ENCODE results near the gene MRPL55.

MRPL55 gene

DNA sequence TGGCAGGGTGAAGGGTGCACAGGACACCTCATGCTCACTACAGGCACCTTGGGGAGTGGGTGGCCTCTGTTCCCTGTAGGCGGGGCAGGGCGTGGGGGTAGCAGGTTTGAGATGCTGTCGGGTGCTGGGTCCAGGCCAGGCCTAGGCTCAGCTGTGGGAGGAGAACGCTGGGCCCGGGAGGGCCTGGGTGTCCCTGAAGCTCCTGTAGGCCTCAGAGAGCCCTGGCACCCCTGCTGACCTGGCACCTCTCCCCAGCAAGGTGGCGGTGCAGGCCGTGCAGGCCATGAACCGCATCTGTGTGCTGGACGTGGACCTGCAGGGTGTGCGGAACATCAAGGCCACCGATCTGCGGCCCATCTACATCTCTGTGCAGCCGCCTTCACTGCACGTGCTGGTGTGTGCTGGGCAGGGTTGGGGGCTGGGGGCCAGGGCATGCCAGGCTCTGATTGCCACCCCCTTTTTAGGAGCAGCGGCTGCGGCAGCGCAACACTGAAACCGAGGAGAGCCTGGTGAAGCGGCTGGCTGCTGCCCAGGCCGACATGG is 38.1 kb upstream of the MRPL55 start:
- DNase-seq = no peak

DNA sequence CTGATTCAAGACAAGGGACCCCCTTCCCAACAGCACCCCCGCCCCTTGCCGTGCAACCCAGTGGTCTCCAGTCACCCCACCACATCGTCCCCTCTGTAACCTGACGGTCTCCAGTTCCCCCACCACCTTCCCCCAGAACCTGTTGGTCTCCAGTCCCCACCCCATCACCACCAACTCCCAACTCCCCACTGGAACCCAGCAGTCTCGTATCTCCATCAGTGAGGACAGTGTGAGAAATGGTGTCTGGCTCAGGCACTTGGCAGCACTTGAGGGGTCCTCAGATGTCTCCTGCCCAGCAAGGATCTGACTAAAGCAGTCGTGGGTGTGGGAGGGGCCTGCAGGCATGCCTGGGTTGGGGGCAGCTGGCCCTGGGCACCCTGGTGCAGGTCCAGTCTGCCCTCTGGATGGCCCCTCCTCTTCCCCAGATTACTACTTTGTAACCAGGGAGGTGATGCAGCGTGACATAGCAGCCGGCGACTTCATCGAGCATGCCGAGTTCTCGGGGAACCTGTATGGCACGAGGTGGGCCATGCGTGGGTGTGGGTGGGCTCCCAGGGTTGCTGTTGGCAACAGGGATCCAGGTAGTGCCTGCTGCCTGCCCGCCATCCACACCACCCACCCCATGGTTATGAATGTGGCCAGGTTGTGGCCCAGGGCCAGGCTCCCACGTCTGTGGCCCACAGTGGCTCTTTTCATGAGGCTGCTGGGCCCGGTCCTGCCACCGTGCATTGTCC is 37.5 kb upstream of the MRPL55 start:
- DNase-seq = no peak

DNA sequence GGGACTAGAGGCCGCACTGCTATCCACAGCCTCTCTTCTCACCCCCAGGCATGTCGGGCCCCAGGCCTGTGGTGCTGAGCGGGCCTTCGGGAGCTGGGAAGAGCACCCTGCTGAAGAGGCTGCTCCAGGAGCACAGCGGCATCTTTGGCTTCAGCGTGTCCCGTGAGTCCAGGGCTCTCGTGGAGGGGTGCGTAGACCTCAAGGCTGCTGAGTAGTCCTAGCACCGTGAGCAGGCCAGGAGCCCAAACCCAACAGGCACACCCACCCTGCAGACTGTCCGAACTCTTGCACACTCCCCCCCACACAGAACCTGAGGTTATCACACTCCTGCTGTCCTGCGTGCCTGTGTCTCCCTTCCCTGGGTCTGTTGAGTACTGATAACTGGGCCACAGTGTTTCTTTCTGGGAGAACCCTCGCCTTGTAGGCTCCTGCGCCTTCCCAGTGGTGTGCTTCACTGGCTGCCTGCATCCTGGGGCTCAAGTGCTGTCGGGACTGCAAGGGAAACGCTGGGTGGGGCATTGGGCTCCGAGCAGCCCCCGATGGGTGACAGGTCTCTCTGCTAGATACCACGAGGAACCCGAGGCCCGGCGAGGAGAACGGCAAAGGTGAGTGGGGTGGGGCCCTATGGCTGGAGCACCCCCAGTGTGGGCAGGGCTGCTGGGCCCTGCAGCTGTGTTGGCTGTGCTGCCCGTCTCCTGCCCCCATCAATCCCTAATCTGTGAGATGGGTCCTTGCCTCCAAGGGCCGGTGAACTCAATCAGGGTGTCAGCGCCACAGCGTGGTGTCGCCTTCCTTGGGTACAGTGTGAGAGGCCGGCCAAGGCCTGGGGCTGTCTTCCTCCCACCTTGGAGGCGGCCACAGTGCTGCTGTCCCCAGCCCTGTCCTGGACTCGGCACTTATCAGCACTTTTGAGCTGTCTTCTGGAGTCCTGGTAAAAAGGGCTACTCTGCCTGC is 36.6 kb upstream of the MRPL55 start:
- DNase-seq = no peak

DNA sequence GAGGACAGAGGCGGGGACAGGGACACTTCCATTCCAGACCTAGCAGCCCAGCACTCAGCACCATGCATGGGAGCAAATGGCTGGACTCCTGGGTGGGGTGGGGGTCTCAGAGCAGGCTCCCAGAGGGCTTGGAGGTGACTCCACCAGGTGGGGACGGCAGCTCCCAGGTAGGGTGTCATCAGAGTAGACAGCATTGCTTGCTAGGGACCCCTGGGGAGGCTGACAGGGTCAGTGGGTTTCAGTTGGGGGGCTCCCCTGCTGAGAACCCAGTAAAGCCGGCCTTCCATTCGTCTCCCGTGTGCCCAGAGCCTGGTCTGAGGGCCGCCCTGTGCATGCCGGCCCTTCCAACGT is 35.9 kb upstream of the MRPL55 start:
- no peak for DNase-seq

DNA sequence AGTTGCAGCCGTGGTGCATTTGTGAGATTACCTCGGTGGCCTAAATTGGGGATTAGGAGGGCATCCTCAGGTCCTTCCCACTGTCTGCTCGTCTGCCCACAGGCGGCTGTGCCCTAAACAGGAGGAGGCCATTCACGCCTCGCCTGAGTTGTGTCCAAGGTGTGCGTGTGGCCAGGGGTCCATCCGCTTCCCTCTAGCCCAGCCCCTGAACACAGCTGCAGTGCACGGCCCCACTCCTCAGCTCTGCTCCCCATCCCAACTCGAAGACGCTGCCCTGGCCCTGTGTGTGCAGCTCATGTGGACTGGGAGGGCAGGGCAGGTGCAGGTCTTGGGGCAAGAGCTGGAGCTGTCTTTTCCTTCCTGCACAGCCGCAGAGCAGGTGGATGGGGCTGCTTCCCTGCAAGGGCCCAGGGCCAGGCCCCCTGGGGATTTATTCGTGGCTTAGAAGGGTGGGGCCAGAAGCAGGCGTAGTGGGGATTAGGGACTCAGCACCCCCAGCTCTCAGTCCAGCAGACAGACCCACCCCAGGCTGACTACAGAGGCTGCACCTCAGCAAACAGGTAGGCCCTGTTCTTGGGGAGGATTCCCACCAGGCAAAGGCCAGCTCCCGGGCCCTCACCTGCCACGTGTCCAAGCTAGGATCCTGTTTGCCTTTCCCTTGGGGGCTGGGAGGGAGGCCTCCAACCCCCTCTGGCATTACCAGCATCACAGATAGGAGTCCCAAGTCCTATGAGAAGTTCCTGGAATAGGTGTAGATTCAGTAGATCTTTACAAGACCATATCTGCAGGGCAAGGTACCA is 35.3 kb upstream of the MRPL55 start:
- no peak for DNase-seq

DNA sequence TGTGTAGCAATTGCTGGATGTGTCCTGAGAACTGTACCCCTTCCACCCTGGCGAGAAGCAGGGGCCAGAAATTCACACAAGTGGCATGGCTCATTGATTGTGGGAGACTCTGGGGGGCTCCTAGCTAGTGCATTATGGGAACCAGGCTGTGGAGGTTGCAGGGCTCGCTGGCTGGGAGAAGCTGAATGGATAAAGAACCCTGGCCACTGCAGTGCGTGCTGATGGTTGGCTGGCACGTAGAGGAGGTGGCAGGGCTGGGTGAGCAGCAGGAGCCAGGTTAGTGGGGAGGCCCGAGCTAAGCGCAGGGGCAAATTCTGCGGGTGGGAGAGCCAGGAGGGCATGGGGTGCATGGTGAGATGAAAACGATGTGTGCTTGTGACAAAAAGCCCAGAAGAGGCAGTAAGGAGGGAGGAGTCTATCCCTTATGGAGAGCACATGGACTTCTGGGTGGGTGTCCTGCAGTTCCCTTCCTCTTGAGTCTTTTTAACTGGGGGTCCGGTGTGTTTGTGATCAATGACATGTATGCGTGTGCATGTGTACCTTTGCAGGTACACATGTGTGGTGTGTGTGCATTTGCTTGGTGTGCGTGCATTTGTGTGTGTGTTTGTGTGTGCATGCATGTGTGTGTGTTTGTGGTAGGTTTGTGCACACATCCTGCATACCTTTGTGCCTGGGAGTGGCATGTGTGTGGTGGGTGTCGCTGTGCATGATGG is 34.5 kb upstream of the MRPL55 start:
- no peak for DNase-seq

DNA sequence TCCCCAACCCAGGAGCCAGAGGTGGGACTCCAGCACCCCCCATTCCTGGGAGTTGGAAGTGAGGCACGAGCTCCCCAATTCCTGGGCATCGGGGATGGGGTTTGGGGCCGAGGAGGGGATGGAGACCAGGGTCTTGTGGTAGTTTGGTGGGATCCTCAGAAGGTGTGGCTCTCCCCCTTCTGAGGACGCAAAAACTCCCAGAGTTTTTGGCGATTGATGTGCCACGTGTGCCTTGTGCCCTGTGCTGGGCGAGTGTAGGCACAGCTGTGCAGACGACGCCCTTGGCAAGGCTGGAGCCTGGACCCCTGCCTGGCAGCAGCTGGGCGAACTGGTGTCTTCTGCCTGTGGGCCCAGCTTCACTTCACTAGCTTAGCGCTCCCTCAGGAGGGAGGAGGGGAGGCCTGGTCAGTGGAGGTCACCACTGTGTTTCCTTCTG is 33.6 kb upstream of the MRPL55 start:
- no peak for DNase-seq

DNA sequence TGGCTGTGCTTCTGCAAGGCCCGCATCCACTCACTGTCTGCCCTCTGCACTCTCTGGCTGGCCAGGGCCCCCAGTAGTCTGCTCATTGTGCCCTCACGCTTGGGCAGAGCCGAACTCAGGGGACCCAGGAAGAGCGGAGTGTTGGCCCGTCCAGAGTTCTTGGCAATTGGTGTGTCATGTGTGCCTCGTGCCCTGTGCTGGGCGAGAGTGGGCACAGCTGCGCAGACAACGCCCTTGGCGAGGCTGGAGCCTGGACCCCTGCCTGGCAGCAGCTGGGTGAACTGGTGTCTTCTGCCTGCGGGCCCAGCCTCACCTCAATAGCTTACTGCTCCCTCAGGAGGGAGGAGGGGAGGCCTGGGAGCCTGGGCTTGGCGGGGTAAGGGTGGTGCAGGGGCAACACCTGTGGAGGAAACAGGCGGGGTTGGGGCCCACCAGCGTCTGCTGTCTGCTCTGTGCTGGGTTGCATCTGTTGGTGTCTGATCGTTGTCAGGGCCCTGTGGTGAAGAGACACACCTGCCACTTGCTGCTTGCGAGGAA is 33.1 kb upstream of the MRPL55 start:
- peak; percentile 27 for DNase-seq

DNA sequence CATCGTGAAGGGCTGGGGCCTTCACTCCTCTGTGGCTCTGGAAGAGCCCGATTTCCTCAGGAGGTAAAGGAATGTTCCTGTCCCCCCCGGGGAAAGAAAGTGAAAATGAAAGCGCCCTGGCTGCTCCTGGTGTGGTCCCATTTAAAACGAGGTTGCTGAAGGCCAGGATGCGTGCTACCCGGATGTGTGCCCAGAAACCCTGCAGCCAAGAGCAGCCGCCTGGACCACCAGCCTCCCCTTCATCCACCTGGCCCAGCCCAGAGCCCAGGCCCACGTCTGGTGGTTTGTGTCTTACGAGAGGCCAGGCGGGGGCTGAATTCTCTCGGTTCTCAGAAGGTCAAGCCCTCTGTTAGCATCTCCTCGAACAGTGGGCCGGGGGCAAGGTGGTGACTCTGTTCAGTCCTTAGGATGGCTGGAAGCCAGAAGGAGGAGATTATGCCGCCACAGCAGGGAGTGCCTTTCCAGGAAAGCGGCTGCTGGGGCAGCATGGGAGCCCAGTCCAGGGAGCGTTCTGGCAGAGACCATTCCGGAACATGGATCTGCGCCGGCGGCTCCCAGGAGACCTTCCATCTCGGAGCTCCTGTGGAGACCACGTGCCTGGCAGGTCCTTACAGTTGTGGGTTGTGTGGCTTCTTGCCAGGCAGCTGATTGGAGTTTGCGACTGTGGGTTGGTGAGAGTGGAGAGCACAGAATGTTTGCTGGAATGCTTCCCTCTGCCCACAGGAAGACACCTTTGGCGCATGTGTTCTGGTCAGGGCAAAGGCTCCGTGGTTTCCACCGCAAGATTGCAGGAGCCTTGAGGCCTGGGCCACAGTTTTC is 32.3 kb upstream of the MRPL55 start:
- peak; percentile 53 for DNase-seq

DNA sequence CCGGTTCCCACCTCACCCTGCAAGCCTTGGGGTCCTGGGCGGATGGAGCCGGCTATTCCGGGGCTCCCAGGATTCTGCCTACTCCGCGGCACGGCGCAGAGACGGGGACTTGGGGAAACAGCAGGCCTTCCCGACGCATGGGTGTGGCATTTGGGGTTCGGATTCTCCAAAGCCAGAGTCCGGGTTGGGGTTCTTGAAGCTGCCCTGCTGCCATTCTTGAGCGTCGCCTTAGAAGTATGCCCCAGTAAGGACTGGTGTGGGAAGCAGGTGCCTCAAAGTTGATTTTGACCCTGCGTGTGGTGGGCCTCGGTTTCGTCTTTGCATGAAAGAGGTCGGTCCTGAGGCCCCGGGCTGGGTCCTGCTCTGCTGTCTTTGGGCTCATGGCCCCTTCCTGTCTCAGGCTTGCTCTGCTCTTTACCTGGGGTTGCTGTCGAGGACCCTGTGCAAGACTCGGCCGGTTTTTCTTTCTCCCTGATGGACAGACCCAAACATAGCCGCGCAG is 31.7 kb upstream of the MRPL55 start:
- no peak for DNase-seq

DNA sequence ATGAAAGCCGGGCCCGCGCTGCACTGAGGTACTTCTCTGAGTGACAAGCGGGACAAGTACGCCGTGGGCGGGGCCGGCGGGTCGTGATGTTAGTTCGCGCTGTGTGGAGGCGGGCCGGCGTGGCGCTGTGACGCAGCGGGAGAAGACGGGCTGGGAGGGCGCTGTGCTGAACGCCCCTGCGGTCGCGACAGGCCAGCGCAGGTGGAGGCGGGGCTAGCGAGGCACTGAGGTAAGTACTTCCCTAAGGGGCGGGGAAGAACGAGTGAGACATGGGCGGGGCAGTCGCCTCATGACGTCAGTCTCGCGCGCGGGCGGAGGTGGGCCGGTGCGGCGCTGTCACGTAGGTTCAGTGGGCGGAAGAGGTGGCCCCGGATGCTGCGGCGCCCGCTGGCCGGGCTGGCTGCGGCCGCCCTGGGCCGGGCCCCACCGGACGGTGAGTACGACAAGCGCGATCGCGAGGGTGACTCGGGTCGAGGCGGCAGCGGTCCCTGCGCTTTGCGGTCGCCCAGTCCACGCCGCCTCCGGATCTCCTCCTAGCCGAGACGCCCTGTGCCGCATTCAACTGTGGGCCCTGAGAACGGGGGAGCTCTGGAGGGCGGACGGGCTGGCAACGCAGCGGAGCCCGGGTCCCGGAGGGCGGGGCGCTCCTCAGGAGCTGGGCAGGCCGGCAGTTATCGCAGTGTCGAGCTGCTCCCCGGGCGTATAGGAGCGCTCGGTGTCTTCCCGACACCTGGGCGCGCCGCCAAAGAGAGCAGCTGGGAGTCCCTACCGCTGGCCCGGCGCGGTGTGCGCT is 31.0 kb upstream of the MRPL55 start, which contains the start of gene GUK1:
Gene GUK1, plus strand, starts transcription at position 349 of the 793 bp plus-strand sequence. Its CDS starts 24 bp downstream, at position 373.
- DNase-seq = peak; percentile 100

DNA sequence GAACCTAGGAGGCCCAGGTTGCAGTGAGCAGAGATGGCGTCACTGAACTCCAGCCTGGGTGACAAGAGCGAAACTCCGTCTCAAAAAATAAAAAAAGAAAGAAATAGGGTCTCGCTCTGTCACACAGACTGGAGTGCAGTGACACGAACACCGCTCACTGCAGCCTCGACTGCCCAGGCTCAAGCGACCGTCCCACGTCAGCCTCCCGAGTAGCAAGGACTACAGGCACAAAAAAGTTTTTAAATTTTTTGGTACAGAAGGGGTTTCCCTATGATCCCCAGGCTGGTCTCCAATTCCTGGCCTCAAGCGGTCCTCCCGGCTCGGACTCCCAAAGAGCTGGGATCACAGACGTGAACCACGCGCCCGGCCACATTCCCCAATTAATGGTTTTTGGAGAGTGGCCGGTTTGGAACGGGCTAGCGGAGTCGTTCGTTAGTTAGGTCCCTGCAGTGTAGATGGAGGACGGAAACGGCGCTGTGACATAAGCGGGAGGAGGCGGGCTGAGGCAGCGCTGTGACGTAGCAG is 30.4 kb upstream of the MRPL55 start:
- no peak for DNase-seq

DNA sequence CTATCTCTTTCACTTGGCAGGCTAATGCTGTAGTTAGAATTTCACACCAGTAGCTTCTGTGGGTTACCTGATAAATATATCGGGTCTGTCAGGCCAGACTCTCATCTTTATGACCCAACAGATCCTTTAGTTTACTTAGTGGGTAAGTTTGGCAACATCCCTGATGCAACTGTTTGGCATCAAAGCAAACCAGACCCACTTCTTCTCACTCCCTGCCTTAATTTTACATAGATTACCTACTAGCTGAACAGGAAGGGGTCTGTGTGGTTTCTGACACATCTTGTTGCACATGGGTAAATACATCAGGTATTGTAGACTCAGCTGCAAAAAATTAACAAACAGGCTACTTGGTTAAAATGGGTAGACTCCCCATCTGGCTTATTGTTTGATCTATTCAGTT is 27.8 kb upstream of the MRPL55 start:
- DNase-seq = peak; percentile 43

DNA sequence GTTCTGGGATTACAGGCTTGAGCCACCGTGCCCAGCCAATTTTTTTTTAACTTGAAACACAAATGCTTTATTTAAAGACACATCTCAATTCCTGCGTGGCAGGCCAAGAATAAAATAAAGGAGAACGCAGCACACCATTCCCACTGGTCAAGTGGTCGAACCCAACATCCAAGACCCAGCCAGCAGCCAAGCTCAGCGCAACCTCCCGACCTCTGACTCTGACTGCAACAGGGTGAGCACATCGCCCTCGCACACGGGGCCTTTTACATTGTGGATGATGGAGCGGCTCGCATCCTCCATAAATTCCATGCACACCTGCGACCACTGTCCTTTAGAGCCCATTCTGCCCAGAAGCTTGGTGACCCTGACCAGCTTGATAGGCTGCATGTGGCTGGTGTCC is 25.5 kb upstream of the MRPL55 start:
- DNase-seq = no peak

DNA sequence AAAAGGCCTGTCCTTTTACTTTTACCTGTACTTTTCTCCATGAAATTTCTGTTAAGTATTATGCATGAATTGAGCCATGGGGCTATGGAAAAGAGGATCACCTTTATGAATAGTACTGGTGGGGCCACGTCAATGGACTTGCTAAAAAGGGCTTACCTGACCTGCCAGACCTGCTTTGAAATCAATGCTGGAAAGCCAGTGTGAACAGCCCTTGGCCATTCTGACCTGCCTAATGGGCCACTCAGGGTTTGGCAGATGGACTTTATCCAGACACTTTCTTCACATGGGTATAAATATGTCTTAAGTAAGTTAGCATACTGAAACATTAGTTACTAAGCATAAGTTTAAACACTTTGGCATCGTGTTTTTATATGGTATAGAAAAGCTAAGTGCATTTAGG is 22.7 kb upstream of the MRPL55 start:
- DNase-seq = no peak

DNA sequence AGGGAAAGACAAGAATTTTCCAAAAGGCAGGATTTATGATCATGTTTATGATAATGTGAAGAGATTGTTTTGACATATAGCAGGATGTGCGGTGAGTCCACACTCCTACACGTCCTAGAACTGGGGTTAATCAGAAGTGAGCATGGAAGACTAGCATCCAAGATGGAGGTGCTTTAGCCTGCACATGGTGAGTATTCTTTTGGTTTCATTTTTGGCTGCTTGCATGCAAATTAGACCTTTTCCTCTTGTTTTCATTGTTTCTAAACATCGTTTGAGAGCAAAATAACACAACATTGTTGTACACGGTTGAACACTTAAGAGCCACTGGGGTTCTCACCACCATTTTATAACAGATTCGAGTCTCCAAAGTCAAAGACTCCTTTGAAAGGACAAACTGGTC is 16.1 kb upstream of the MRPL55 start:
- DNase-seq = no peak

DNA sequence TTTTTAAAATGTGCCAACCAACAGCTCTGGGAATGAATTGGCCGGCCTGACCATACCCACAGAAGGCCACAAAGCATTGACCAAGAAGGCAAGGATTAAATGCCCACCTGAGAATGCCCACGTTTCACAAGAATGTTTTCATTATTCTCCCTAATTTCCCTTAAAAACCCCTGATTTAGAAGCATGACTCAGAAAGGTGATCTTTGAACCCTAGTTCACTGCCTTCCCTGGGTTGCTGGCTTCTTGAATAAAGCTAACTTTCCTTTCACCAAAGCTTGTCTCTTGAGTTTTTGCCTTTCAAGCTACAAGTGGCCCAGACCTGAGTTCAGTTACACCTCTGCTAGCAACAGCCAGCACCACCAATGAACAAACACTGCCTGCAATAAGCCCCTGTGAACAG is 14.4 kb upstream of the MRPL55 start:
- DNase-seq = no peak

DNA sequence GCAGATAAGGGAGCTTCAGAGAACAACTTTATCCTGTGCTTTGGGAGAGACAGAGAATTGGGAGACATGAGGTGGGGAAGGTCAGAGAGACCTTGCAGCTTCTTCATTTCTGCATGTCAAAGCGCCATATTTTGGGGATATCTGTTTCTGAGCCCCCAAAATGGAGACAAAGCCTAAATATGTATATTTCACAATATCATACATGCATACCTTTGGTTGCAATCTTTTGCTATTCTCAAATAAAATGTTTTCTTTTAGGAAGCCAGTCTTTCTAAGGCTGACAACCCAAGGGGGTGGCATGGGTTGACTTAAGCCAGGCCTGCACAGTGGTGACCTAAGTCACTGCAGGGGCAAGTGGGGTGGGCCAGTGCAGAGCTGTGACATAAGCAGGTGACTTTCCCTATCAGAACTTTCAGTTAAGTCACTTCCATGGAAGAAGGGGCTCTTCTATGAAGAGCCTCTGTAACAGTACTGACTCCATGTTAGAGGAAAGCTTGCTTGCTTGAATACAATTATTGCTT is 13.9 kb upstream of the MRPL55 start:
- DNase-seq = no peak

DNA sequence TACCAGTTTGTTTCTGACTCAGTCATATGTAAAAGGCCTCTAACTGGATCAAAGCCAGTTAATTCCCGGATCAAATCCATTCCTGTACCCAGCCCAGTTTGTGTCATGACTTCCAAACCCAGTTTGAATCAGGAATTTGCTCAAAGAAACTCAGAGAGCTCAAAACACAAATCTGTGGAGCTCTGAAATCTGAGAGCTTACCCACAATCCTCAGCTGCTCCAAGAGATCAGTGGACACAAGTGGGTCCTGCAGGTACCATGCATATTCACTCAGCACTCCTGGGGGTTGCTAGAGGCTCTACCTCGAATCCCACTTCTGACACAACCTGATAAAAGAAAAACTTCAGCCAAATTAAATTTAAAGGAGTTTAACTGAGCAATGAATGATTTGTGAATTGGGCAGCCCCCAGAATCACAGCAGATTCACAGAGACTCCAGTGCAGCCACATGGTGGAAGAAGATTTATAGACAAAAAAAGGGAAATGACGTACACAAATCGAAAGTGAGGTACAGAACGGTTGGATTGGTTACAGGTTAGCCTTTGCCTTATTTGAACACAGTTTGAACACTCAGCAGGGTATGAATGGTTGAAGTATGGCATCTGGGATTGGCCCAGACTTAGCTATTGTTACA is 11.9 kb upstream of the MRPL55 start:
- DNase-seq = no peak

Data from CD4-positive, alpha-beta T cell treated with Interleukin-17A for 1 hour (primary cell).